Upper lobe of left lung (tissue), 4 donors: ENCODE data around the gene RSPH9.

ENCODE experiments used
- CTCF ChIP-seq, 6 experiments: fragments of 450-650 bp in 4 of 6; fragments of 200-600 bp in 2 of 6; sonication (generic) in 2 of 6; IDR thresholded peaks; one replicate each; pipeline ENCODE4 v1.5.1; 2016 to 2019; ENCODE audit warnings: antibody characterized with exemption in 6 of 6
- EP300 ChIP-seq, 4 donors: sonication (generic); formaldehyde crosslinking; IDR thresholded peaks; one replicate each; pipeline ENCODE4 v1.5.1; 2017; ENCODE audit warnings: antibody characterized with exemption in 4 of 4, control low read depth in 2 of 4

- no peak for TF ChIP-seq EP300 (IDR thresholded peaks at IDR 0.05)
- no peak for TF ChIP-seq CTCF (IDR thresholded peaks at IDR 0.05)
Measured at GRCh38 chr6:43606019-43606418, 38.8 kb upstream of the RSPH9 start.
